ENCODE results near the gene RPL7L1.

DNA sequence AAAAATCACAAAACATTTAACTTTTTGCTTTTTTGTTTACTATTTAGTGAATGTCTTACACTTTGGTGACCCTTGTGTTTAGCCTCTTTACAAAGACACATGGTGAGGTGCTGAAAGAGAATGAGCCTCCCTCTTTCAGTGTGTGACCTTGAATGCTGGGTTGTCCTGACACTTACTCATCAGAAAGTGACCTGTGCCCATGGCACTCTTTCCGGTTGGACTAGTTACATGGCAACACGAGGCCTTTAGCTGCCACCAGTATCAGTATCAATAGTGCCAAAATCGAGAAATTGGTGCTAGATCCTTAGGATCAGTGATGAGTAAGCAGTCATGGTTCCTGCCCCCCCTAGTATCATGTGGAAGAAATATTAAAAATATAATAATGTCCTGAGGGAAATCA is 1.7 kb upstream of the RPL7L1 start:
- TF ChIP-seq GATA3 (IDR thresholded peaks at IDR 0.05; ENCODE audit: low read depth, low read length) (no peak), GATA2 (IDR thresholded peaks at IDR 0.05; ENCODE audit: low read depth, low read length) (no peak)

All from SH-SY5Y (cell line).